CD4-positive, alpha-beta T cell treated with Interferon alpha-2 for 1 hour (primary cell): Measurements from ENCODE around the gene MYEF2.

Source experiments
- DNase-seq, 2 donors: peaks; one replicate each; pipeline ENCODE4 v3.0.0-alpha.2; 2020 to 2022

The MYEF2 gene

DNA sequence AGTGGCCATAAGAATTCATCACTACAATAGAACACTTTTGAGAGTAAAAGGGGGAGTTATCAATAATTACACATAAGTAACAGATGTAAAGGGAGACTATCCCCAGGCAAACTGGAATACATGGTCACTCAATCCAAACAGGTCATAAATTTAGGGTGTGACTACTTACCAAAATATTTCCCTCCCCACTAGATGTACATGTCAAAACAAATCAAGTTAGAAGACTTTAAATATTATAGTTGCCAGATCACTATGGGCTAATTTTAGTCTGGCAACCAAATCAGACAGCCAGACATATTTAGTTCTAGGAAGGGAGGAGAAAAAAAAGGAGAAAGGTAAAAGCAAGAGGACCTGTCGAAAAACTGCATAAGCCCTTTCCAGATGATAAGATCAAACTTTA is 34.2 kb downstream of the MYEF2 start:
- no peak for DNase-seq

DNA sequence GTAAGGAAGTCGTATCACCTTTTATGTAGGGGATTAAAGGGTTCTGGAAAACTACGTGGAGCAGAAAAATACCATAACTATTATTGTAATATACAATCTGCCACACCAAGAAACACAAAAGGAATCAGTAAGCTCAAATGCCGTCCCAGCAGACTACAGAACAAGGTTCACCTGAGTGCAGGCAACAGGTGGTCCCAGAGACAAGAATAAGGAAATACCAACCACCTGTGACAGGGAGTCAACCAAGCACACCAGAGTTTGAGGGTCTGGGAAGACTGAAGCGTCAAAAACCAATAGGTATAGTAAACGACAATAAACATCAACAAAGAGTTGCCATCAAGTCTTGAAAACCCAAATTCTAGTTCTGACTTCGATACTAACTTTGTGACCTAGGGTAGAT is 45.2 kb downstream of the MYEF2 start:
- DNase-seq = no peak

DNA sequence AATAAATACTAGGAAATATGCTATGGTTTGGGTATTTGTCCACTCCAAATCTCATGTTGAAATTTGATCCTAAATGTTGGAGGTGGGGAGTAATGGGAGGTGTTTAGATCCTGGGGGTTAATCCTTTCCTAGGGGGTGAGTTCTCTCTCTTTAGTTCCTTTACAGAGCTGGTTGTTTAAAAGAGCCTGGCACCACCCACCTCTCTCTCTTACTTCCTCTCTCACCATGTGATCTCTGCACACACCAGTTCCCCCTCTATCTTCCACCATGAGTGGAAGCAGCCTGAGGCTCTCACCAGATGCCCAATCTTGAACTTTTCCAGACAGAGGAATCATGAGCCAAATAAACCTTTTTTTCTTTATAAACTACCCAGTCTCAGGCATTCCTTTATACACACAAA is 46.8 kb downstream of the MYEF2 start:
- no peak for DNase-seq

DNA sequence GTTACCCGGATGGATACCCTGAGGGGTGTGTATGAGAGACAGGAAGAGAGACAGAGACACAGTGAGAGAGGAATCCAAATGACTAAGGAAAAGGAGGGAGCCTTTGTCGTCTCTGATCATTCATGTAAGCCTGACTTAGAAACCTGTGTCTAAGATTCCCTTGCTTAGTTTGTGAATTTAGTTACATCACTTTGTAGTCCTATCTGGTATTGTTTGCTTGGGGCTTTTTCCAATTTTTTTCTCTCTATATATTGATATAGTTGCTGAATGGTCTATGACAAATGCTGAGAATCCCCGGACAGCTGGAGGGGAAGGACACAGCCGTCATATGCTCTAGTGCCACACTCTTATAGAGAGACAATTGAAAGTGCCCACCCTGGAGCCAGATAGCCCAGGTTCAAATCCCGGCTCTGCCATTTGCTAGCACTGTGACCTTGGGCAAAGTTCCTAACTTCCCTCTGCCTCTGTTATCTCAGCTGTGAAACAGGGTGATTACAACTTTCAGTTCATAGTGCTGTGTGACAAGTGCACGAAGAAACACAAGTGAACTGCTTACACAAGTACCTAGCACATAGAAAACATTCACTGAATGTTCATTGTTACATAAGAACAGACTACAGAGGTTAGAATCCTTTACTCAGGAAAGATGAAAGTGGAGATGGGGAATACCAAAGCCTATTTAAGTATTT is 51.3 kb downstream of the MYEF2 start:
- DNase-seq = no peak

DNA sequence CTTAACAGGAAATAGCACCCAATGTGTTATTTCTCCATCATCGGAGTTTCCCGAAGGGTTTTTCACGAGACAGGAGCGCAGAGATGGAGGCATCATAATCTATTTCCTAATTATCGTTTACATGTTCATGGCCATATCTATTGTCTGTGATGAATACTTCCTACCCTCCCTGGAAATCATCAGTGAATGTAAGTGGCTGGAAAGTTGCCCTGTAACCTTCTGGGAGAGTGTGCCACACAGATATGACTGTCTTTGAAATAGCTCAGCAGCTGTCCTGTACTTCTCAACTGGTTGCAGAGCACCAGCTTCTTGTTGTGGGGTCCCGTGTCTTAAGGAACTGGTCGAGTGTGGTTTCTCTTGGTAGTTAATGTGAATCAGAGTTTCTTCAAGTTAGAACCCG is 56.2 kb downstream of the MYEF2 start:
- DNase-seq = no peak

DNA sequence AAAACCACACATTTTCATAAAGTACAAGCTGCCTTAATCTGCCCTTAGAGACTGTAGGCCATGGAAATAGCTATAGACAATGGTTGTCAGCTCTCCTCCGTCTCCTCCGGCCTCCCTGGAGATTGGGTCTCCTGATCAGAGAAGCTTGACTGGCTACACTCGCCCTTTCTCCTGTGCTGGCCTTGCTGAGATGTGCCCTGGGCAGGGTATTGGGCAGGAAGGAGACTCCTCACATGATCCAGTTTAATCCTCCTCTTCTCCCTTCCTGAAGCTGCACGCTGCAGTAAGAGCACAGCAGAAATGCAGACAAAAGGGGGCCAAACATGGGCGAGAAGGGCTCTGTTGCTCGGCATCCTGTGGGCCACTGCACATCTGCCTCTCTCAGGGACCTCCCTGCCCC is 57.4 kb downstream of the MYEF2 start, which contains the start of gene SLC24A5:
Gene SLC24A5, plus strand, starts transcription at position 246 of the 400 bp plus-strand sequence. Its CDS starts 55 bp downstream, at position 301.
- no peak for DNase-seq

DNA sequence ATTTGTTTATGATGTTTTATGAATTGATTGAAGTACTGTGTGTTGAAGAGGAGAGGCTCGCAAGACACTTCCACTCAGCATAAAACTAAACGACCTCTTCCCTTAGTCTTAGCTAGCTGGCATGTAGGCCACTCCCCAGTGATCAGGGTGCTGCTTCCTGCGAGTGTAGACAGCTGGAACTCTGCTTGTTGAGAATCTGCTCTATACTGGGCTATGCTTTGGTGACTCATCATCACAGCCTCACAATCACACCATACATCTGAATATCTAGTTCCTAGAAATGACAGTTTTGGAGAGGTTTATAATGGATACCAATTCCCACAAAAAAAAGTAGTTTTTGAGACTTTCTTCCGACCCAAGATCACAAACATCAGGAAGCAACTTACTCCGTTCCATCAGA is 58.8 kb downstream of the MYEF2 start:
- DNase-seq = no peak

DNA sequence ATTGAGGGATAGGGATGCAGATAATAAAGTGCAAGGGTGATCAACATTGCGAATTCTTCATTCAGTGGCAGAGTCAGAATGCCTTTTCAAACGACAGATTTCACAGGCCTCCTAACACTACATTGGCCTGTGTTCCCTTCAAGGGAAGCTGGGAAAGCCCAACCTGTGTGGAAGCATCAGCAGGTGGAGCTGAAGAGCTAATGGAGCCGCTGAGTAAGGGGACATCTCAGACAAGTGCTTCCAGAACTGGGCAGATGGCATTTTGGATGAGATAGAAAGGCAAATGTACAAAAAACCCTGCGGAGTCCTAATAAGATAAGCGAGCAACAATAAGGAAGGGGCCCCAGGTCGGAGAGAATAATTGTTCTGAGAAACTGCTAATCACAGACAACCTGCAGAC is 65.9 kb downstream of the MYEF2 start:
- no peak for DNase-seq

DNA sequence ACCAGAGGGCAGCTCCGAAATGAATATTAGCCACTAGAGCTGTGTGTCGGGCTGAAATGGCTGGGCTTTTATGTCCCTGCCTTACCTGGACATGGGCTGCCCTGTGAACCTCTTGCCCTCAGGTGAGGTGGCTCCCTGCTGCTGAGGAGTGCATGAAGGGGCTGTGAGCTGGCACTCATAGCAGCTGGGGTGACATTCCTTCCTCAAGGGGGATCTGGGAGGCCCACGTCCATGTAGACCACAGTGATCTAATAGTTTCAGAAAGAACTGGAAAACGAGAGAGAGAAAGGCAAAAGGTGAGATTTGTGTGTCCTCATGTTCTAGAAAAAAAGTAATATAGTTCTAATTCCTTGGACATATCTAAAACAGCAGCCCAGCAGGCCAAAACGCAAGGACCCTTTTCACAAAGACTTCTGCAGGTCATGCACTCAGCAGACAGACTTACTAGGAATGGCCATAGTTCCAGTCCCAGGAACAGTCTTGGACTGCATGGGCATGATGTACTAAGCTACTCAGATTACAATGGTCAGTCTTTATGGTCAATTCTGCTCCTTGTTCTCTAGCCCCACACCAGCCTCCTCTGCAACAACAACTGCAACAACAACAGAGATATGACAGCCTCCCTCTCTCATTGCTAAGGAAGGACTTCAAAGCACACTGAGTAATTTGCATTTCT is 68.1 kb downstream of the MYEF2 start:
- no peak for DNase-seq

DNA sequence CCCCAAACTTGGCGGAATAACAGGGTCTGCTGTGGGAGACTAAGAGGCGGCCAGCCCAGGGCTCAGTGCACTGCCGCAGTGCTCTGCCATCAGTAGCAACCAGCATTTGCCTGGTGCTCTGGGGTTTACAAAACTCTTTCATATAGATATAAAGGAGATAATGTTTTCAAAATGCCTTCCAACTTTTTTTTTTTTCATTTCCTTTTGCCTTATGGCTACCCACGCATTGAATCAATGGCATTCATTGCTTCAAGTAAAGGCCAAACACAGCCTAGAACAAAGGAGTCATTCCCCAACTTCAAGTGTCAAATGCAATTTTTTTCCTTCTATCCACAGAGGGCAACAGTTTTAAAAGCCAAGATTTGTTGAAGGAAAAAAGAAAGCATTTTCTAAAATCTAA is 68.9 kb downstream of the MYEF2 start:
- DNase-seq = no peak

DNA sequence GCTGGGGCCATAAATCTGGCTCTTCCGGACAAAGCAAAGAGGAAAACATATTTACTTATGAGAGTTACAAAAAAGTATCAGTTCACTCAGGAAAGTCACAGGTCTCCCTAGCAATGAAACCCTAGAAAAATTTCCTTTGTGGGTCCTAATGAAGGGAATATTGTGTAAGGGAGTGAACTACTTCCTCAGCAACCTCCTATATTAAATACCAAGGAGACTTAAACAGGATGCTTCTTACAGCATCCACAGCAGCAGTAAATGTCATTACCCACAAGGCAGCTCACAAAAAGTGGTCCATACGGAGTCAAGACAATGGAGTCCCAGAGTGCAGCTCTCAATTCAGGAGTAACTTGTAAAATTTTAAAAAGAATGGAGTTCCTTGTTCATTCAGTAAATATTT is 72.2 kb downstream of the MYEF2 start:
- DNase-seq = no peak

DNA sequence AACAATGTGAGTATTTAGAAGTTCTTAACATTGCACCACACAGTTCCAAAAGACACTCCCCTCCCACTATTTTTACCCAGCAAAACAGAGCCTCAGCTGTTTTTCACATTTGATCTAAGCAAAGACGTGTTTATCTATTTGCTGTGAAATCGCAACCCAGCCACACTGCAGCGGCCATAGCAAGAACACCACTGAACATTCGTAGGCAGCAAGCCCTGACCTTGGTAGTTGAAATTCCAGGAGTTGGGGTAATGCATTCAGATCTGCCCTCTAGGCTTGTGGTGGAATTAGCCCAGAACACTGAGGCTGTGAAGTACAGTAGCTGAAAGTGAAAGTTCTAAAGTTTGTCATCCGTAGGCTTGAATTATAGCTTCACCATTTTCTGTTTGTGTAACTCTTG is 74.4 kb downstream of the MYEF2 start:
- DNase-seq = no peak

DNA sequence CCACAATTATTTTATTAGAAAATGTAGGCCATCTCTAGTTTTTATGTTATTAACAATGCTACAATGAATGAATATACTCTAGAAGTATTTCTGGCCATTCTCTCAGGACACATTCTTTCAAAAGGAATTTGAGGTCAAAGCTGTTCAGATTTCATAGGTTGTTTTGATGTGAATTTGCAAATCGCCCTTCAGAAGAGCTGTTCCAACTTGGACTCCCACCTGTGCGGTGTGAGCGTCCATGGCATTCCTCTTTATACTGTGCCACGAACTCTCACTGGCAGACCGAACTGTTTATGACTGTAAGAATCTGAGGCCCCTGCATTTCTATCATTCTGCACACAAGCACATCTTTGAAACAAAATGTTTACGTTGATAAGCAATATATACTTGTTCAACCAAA is 75.9 kb downstream of the MYEF2 start:
- no peak for DNase-seq

DNA sequence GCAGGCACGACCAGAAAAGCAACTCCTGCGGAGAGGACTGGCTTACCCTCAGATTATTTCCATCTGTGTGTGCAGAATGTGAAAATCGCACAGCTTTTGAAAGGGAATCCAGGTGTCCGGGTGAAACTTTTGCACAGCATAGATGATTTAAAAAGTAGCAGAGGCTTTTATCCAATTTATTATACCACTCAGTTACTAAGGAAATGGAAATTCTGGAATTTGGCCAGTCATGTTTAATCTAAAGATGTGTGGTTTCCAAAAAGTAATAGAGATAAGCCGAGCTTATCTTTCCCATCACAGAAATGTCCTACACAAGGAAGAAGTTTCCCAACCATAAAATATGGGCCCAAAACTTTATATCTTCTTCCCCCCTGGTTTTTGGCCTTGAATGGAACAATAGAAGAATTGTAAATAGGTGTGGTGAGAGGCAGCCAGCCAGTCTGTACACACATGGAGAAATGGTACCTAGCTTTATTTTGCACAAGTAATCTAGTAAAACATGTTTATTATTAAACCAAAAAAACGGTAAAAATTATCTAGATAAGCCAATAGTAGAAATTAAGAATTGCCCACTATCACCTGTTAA is 76.6 kb downstream of the MYEF2 start:
- DNase-seq = no peak

DNA sequence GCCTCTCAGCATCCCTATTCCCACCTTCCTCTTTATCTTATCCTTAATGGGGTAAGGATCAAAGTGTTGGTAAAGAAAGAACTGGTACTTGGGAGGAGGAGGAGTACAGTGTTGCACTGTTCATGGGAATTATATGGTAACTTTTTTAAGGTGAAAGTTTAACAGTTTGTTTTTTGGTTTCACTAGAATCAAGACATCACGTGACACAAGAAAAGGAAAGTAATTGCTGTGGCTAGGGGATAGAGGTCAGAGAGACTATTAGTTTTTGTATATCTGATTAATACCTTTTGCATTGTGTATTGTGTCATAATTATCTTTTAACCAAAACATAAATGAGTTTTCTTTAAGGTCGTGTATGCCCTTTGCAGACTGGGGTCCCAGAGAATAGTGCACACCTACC is 80.8 kb downstream of the MYEF2 start:
- DNase-seq = no peak

DNA sequence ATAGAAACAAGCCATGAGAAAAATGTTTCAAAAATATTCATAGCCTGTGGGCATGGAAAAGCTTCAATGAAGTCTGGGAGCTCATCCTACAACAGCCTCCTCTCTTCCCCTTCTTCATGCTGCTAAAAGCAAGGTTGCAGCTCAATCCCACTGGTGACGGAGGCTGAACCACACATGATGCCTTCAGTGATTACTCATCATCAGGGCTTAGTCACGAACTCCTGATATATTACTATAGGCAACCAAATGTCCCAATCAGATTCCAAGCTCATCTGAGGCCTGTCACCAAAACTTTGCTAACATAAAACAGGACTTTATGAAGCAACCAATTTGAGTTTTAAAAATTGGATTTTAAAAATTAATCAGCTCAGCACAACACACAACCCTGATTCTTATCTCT is 81.3 kb downstream of the MYEF2 start:
- no peak for DNase-seq

DNA sequence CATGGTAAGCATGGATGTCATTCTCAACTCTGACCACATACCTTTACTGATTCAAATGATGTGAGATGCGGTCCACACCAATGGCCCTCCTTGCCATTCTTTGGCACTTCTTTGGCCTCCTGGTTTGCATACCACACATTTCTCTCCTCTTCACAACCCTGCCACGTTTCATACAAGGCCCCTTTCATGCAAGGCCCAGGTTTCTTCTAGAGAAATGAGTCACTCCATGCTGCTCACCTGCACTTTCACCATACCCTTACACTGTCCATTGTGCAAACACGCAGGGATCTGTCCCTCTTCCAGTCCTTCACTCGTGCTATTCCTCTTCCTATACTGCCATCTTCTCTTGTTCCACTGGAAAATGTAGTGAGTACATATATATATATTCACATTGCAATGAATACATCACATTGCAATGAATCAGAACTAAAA is 81.7 kb downstream of the MYEF2 start:
- DNase-seq = no peak

DNA sequence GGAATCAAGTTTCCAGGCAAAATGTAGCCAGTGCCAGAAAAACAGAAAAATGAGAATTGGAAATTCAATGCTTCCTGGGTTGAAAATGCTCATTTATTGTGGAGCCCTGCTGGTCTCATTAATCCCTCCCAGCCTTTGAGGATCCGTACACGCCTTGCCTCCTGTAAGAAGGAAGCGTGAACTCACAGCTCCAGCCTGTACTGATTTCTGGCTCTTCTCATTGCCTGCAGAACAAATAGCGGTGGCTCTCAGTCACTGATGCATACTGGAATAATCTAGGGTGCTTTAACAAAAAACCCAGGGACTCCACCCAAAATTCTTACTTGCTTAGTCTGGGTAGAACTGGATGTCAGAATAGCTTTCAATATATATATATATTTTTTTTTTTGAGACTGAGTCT is 86.6 kb downstream of the MYEF2 start:
- DNase-seq = no peak

DNA sequence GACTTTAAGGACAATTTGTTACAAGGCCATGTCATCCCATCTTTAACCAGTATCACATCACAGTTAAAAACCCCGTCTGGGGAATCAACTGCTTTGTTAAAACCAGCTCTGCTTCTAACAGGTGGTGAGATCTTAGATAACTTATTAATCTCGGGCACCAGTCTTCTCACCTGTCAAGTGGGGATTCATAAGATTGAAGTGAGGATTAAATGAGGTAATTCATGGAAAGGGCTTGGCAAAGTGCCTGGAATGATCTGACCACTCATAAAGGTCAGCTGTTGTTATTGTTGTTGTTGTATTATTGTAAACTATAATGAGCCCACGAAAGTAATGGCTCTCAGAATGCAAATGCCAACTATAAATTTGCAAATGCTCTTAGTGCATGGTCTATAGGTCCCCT is 87.4 kb downstream of the MYEF2 start:
- no peak for DNase-seq

DNA sequence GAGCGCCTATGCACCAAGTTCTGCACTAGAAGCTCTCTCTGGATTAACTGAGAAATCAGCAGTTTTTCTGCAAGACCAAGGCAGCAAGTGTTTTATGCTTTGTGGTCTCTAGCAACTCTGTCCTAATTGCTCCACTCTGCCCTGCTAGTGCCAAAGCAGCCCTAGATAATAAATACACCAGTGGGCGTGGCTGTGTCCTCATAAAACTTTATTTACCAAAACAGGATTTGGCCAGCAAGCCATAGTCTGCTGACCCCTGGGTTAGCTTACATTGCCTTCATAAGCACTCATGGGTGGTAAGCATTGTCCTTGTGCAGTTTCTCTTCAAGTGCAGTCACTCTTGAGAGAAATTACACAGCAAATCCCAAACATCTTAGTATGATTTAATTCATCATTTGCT is 88.0 kb downstream of the MYEF2 start:
- no peak for DNase-seq

DNA sequence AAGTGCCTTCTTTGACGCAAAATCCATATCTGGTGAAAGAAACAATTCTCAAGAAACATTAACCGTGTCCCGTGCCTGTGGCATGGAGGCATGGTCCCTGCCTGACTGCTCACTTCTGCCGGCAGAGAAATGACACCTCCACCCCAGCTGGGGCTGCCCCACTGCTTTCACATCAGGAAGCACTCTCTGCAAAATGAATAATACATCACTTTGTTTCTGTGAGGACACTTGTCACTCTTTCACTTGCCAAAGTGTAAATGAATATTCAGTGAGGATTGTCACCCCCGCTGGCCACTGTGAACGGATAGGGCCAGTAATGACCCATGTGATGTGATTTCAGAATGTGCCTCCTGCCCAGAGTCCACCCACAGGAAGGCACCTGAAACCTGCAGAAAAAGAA is 88.4 kb downstream of the MYEF2 start:
- no peak for DNase-seq

DNA sequence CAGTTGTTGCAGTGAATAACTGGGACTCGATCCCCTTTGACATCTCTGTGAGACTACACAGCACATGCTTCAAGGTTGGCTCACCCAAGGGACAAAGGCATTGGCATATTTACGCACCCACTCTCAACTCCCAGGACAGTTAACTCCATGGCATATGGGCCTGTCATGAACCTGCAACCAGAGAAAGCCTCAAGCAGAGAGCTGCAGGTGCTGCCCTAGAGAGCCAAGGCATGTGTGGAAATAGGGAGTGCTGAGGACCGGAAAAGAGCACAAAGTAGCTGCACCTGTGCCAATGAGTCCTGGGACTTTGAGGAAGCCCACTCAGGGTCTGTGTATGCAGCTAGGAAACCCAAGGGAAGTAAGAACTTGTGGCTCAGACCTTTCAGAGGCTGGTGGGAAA is 90.3 kb downstream of the MYEF2 start:
- DNase-seq = no peak

DNA sequence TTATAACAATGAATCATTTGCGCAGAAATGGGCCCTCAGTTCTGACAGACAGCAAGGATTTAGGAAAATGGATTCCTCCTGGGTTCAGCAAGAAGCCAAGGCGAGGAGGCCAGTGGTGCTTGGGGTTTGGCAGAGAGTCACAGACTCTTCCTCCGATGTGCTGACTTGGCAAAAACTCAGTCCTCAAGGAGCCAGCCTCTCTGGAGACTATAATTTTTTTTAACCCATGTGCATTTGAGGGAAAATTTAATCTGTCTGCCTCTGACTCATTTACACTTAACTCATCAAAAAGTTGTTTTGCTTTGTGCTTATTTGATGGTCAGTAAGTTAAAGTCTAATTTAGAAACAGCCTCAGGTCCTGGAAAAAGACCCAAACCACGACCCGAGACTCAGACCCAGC is 91.5 kb downstream of the MYEF2 start:
- no peak for DNase-seq

DNA sequence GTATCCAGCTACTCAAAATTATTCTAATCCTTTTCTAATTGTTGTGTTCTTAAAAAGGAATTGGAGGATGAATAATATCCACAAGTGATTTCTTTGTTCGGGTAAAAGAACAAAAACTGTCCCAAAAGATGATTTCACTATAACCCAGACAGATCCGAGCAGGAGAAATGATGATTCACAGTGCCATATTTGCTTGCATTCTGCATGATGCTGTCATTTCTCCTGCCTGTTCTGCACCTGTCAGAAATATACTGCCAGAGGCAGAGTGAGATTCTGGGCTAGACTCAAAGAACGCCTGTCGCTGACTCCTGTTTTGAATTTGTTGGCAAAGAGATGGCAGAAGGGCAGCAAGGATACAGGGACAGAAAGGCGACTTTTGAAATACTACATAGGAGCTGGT is 92.0 kb downstream of the MYEF2 start:
- no peak for DNase-seq

DNA sequence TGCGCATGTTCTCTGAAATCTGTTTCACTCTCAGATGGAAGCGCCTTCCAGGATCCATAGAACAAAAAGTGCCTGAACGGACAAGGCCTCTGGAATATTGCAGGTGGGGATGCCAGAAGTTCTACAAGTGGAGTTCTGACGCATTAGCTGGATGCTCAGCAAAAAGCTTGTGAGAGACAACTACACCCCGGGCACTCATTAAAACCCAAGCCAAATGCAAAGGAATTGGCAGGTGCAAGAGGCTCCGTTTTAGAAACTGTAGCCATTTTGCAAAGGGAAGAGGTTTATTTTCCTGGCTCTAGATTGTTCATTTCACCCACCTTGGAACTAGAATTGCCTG is 92.5 kb downstream of the MYEF2 start:
- no peak for DNase-seq
